ENCODE data around the gene AP5S1.

AP5S1 gene

GRCh38 chr20:3876000-3876399, 55.7 kb downstream of the AP5S1 start:
- DNase-seq (ENCODE audit: low read depth) = no peak
- TF ChIP-seq CTCF (IDR thresholded peaks at IDR 0.05; ENCODE audit: control insufficient read depth, extremely low read depth, insufficient read depth) = no peak
- H3K4me3 ChIP-seq (ENCODE audit: low read depth, low read length) = no peak overlapping the region

- H3K4me3 ChIP-seq (ENCODE audit: low read depth, low read length) = no peak overlapping the region
- no peak for TF ChIP-seq CTCF (IDR thresholded peaks at IDR 0.05; ENCODE audit: control insufficient read depth, extremely low read depth, insufficient read depth)
- DNase-seq (ENCODE audit: low read depth) = no peak
These were observed 56.3 kb downstream of the AP5S1 start for GRCh38 chr20:3876676-3877075.
